ENCODE measurements around the gene FXYD2. TPM values are rescaled to one million over a fixed set of nuclear protein-coding genes. Genes with fewer than 3 reads are reported as not detected.
A peak's percentile ranks its signal among the peaks of the same experiment; 100 is the strongest.

Gene FXYD2
- total RNA-seq, 1 experiment from 2014 or later: 9.0 TPM

DNA sequence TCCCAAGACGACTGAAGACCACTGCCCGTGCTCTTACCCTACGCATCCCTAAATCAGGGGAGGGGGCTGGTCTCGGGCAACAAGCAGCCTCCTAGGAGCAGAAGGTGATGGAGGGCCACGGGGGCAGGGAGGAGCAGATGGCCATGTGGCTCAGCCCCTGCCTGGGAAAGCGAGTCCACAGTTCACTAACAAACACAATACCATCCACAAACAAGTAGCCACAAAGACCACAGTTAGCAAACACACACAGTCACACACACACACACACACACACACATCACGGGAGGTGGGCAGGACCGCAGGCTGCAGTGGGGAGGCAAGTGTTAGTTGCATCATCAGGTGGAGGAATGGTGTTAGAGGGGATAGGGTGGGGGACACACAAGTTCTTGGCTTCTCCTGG lies 13.2 kb upstream of the FXYD2 start:
- peaks cover 7% of the 10 kb centered on the region for H3K36me3 Mint-ChIP-seq (ENCODE audit: insufficient read depth, unreplicated experiment)
- CTCF ChIA-PET: no interaction called here
- peaks cover 12% of the 10 kb centered on the region for H3K4me1 Mint-ChIP-seq (ENCODE audit: low read depth, unreplicated experiment)
- H3K27me3 Mint-ChIP-seq (ENCODE audit: unreplicated experiment): no peaks in the 10 kb centered on the region
- no peaks in the 10 kb centered on the region for H3K9me3 Mint-ChIP-seq (ENCODE audit: low read depth, unreplicated experiment)
- no TSS peak for BruUV-seq (replicated peaks)
- peak overlapping the region; percentile 23 for H3K27ac Mint-ChIP-seq (ENCODE audit: unreplicated experiment)
- H3K4me3 Mint-ChIP-seq (ENCODE audit: low read depth, unreplicated experiment): no peak overlapping the region
- TF ChIP-seq, protein P1, sequence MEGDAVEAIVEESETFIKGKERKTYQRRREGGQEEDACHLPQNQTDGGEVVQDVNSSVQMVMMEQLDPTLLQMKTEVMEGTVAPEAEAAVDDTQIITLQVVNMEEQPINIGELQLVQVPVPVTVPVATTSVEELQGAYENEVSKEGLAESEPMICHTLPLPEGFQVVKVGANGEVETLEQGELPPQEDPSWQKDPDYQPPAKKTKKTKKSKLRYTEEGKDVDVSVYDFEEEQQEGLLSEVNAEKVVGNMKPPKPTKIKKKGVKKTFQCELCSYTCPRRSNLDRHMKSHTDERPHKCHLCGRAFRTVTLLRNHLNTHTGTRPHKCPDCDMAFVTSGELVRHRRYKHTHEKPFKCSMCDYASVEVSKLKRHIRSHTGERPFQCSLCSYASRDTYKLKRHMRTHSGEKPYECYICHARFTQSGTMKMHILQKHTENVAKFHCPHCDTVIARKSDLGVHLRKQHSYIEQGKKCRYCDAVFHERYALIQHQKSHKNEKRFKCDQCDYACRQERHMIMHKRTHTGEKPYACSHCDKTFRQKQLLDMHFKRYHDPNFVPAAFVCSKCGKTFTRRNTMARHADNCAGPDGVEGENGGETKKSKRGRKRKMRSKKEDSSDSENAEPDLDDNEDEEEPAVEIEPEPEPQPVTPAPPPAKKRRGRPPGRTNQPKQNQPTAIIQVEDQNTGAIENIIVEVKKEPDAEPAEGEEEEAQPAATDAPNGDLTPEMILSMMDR (IDR thresholded peaks at IDR 0.05; ENCODE audit: unreplicated experiment): no peak
- no peak for DNase-seq
- intact Hi-C loops (cut with micrococcal nuclease; ENCODE audit: unreplicated experiment): no loop called here

DNA sequence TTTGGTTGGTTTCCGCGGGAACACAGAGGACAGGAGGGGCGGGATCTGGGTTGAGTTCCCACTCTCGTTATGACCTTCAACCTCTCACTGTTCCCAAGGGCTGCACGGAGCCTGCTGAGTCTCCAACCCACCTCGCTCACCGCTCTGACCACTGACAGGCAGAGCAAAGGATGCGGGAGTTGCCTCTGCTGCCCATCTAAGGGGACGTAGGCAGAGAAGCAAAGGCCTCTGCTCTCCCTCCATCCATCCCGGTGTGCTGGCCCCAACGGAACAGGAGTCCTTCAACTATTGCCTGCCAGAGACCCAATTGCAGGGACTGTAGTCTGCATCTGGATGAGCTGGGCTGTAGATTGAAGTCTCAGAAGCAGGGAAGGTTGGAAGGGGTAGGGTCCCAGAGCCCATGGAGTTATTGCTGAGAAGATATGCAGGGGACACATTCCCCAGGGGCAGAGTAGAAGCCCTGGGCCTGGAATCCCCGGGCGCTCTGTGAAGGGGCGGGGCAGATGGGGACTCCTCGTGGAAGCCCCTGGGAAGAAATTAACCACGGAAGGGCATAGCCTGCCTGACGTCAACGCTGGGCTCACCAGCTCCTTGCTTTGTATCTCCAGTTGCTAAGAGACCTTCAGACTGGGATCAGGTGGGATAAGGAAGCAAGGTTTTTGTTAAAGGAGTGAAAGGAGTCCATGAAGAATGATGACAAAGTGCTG lies 12.7 kb upstream of the FXYD2 start:
- no peak overlapping the region for H3K4me3 Mint-ChIP-seq (ENCODE audit: low read depth, unreplicated experiment)

DNA sequence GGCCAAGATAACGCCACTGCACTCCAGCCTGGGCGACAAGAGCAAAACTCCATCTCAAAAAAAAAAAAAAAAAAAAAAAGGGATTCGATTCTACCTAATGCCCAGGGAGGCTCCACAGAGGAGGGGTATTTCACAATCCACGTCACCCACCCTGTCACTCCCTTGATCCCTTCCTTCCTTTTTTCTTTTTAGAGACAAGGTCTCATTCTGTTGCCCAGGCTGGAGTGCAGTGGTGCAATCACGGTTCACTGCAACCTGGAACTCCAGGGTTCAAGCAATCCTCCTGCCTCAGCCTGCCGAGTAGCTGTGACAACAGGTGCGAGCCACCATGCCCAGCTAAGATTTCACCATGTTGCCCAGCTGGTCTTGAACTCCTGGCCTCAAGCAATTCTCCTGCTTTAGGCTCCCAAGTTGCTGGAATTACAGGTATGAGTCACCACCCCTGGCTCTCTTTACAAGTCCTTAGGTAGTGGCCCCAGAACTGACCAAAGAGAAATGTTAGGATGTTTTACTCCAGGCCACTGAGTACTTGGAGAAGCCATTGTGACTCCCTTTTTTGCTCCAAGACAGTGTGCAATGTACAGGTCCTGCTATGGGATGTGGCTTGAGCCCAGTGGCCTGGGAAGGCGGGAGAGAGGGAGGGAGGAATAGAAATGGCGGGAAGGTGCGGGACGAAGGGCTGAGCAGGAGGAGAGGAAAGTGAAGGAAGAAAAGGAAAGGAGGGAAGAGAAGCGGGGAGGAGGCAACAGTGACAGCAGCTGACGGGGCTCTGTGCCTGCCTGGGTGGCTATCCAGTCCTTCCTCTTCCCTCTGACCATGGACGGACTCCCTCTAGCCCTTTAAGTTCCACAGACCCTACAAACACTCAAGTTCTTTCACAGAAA lies 11.8 kb upstream of the FXYD2 start:
- Mint-ChIP-seq H3K4me3 (ENCODE audit: low read depth, unreplicated experiment) (no peak overlapping the region), H3K27me3 (ENCODE audit: unreplicated experiment) (no peaks in the 10 kb centered on the region), H3K36me3 (ENCODE audit: insufficient read depth, unreplicated experiment) (peaks cover 7% of the 10 kb centered on the region), H3K9me3 (ENCODE audit: low read depth, unreplicated experiment) (no peaks in the 10 kb centered on the region), H3K27ac (ENCODE audit: unreplicated experiment) (no peak overlapping the region), H3K4me1 (ENCODE audit: low read depth, unreplicated experiment) (peaks cover 18% of the 10 kb centered on the region)
- intact Hi-C loops (cut with micrococcal nuclease; ENCODE audit: unreplicated experiment): no loop called here
- TF ChIP-seq, protein P1 (IDR thresholded peaks at IDR 0.05; ENCODE audit: unreplicated experiment): no peak
- no peak for DNase-seq
- BruUV-seq (replicated peaks): no TSS peak
- CTCF ChIA-PET: no interaction called here

More for the DNA sequence above, 12.7 kb upstream of the FXYD2 start:
- peaks cover 18% of the 10 kb centered on the region for H3K4me1 Mint-ChIP-seq (ENCODE audit: low read depth, unreplicated experiment)
- TF ChIP-seq, protein P1 (IDR thresholded peaks at IDR 0.05; ENCODE audit: unreplicated experiment): no peak
- BruUV-seq (replicated peaks): no TSS peak
- H3K27ac Mint-ChIP-seq (ENCODE audit: unreplicated experiment): peak overlapping the region; percentile 23
- intact Hi-C loops (cut with micrococcal nuclease; ENCODE audit: unreplicated experiment): no loop called here
- no peaks in the 10 kb centered on the region for H3K9me3 Mint-ChIP-seq (ENCODE audit: low read depth, unreplicated experiment)
- CTCF ChIA-PET: no interaction called here
- H3K36me3 Mint-ChIP-seq (ENCODE audit: insufficient read depth, unreplicated experiment): peaks cover 7% of the 10 kb centered on the region
- no peak for DNase-seq
- H3K27me3 Mint-ChIP-seq (ENCODE audit: unreplicated experiment): no peaks in the 10 kb centered on the region

DNA sequence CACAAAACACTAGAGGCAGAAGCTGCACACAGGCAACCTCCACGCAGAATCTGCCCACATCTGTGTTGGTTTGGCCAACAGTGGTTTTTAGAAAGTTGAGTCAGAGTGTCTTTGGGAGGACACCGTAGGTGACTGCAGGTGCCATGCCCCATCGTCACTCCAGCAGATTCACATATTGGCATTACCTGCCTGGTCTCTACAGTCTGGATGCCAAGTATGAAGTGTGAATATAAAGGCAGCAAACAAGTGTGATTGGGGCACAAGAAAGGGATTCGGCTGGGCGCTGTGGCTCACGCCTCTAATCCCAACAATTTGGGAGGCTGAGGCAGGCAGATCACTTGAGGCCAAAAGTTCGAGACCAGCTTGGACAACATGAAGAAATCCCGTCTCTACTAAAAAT lies 11.0 kb upstream of the FXYD2 start:
- intact Hi-C loops (cut with micrococcal nuclease; ENCODE audit: unreplicated experiment): no loop called here
- BruUV-seq (replicated peaks): no TSS peak
- DNase-seq: no peak
- Mint-ChIP-seq H3K36me3 (ENCODE audit: insufficient read depth, unreplicated experiment) (peaks cover 7% of the 10 kb centered on the region), H3K9me3 (ENCODE audit: low read depth, unreplicated experiment) (no peaks in the 10 kb centered on the region), H3K4me1 (ENCODE audit: low read depth, unreplicated experiment) (peaks cover 24% of the 10 kb centered on the region), H3K4me3 (ENCODE audit: low read depth, unreplicated experiment) (no peak overlapping the region), H3K27me3 (ENCODE audit: unreplicated experiment) (no peaks in the 10 kb centered on the region), H3K27ac (ENCODE audit: unreplicated experiment) (no peak overlapping the region)
- TF ChIP-seq, protein P1 (IDR thresholded peaks at IDR 0.05; ENCODE audit: unreplicated experiment): no peak
- CTCF ChIA-PET: no interaction called here

Data from Calu3 (cell line).